ENCODE results near the gene SERPINA1. TPM values are rescaled to one million over a fixed set of nuclear protein-coding genes. Genes with fewer than 3 reads are reported as not detected.

Gene SERPINA1
- total RNA-seq, result 4.4 TPM
- long read RNA-seq, partial matches to known transcripts, result 0 of 2 reads
- long read RNA-seq, other reads (novel, unspliced or antisense), result 1 of 2 reads

DNA sequence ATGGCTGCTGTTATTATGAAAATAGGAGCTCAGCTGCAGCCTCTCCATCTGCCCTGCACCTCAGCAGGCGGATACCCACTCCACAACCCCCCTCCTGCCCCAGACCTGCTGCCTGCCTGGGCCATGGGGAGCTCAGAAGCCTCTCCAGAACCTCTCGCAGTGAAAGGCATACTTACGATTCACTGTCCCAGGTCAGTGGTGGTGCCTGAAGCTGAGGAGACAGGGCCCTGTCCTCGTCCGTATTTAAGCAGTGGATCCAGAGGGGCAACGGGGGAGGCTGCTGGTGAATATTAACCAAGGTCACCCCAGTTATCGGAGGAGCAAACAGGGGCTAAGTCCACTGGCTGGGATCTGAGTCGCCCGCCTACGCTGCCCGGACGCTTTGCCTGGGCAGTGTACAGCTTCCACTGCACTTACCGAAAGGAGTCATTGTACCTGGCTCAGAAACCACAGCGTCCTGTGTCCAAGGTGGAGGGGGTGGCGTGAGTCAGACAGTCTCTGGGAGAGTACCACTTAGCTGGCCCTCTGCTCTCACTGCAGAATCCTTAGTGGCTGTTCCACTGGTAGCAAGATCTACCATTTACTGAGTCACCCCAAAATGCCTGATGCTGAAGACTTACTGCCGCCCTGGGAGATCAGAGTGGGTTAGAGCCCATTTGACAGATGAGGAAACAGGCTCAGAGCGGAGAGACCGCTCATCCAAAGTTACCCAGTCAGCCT, at the start of gene SERPINA1:
TSS of gene SERPINA1 (minus strand) at position 219 of the 720 bp plus-strand sequence. CDS start 5,365 bp downstream, outside the sequence.
- Histone ChIP-seq H3K27me3 (ENCODE audit: low read depth) (peaks cover 40% of the 10 kb centered on the region), H3K4me3 (no peak within 1 kb of the TSS), H3K4me1 (no peaks in the 10 kb centered on the region), H3K36me3 (no peaks in the 10 kb centered on the region), H3K27ac (replicated peaks) (no peak within 1 kb of the TSS), H3K9me3 (replicated peaks) (no peaks in the 10 kb centered on the region)
- no peak for DNase-seq
- intact Hi-C loops (cut with micrococcal nuclease), result no loop called here
- TF ChIP-seq CTCF (IDR thresholded peaks at IDR 0.05; ENCODE audit: borderline replicate concordance), result no peak

DNA sequence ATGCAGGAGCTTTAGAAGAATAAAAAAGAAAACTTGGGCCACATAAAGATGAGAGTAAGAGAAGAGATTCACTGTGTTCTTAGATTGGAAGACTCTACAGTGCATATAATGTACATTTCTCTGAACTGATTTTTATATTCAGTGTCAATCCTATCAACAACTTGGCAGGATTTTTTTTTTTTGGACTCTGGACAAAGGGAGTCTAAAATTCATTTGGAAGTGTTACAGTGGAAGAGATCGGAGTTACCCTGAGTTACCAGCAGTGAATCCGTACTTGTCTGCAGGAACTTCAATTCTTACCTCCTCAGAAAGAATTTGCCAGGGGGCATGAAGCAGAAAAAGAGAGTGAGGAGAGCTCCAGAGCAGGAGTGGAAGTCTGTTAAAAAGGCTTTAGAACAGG, 40.2 kb upstream of the SERPINA1 start:
- no peak overlapping the region for H3K4me3 ChIP-seq
- no peak for DNase-seq
- TF ChIP-seq CTCF (IDR thresholded peaks at IDR 0.05; ENCODE audit: borderline replicate concordance), result no peak
- peaks cover 8% of the 10 kb centered on the region for H3K9me3 ChIP-seq (replicated peaks)
- H3K27me3 ChIP-seq (ENCODE audit: low read depth), result peaks cover 68% of the 10 kb centered on the region
- intact Hi-C loops (cut with micrococcal nuclease), result no loop called here
- no peak overlapping the region for H3K27ac ChIP-seq (replicated peaks)
- no peaks in the 10 kb centered on the region for H3K36me3 ChIP-seq
- no peaks in the 10 kb centered on the region for H3K4me1 ChIP-seq

DNA sequence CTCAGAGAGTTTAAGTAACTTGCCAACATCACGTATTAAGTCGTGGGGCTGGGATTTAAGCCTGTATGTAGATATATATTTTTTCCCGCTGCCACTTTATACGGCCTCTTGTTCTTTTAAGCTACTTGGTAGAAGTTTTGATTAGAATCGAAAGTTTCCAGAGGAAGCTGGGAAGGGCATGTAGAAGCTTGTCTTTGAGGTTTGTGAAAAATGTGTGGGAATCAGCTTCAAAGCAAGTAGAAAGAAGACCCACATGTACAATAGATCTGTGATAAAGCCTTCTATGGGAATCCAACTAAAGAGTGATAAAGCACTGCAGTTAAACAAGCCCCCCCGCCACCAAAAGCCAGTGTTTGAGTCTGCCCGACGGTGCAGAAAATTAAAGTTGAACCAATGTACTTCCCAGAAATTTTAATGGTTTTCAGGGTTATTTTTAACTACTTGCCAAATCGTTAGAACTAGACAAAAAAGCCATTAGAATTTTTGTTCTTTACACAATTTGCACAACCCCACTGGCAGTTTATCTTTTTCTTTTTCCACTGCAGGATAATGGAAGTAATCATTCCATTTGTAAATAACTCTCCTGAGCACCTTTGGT, 38.7 kb upstream of the SERPINA1 start:
- intact Hi-C loops (cut with micrococcal nuclease), result no loop called here
- Histone ChIP-seq H3K27me3 (ENCODE audit: low read depth) (peaks cover 83% of the 10 kb centered on the region), H3K4me1 (no peaks in the 10 kb centered on the region), H3K36me3 (no peaks in the 10 kb centered on the region), H3K9me3 (replicated peaks) (peaks cover 8% of the 10 kb centered on the region), H3K4me3 (no peak overlapping the region), H3K27ac (replicated peaks) (no peak overlapping the region)
- no peak for DNase-seq
- TF ChIP-seq CTCF (IDR thresholded peaks at IDR 0.05; ENCODE audit: borderline replicate concordance), result no peak

GRCh38 chr14:94426526-94426925, 38.1 kb upstream of the SERPINA1 start:
- Histone ChIP-seq H3K4me1 (no peaks in the 10 kb centered on the region), H3K27ac (replicated peaks) (no peak overlapping the region), H3K36me3 (no peaks in the 10 kb centered on the region), H3K27me3 (ENCODE audit: low read depth) (peaks cover 89% of the 10 kb centered on the region), H3K4me3 (no peak overlapping the region), H3K9me3 (replicated peaks) (peaks cover 7% of the 10 kb centered on the region)
- TF ChIP-seq CTCF (IDR thresholded peaks at IDR 0.05; ENCODE audit: borderline replicate concordance), result no peak
- intact Hi-C loops (cut with micrococcal nuclease), result no loop called here
- no peak for DNase-seq

GRCh38 chr14:94424371-94424770, 36.0 kb upstream of the SERPINA1 start:
- Histone ChIP-seq H3K4me1 (no peaks in the 10 kb centered on the region), H3K27ac (replicated peaks) (no peak overlapping the region), H3K27me3 (ENCODE audit: low read depth) (peaks cover 92% of the 10 kb centered on the region), H3K4me3 (no peak overlapping the region), H3K36me3 (no peaks in the 10 kb centered on the region), H3K9me3 (replicated peaks) (no peaks in the 10 kb centered on the region)
- intact Hi-C loops (cut with micrococcal nuclease), result no loop called here
- no peak for DNase-seq
- TF ChIP-seq CTCF (IDR thresholded peaks at IDR 0.05; ENCODE audit: borderline replicate concordance), result no peak

All from left ventricle myocardium inferior (tissue), 1 donor.